Activated CD4-positive, alpha-beta T cell treated with anti-CD3 and anti-CD28 coated beads for 36 hours (primary cell): ENCODE measurements around the gene KLHL34. TPM values are rescaled to one million over a fixed set of nuclear protein-coding genes. Genes with fewer than 3 reads are reported as not detected.

Experiments used
- ATAC-seq: fragments of 200-7000 bp; cut with Tn5 transposase; one replicate; pipeline ENCODE4 v1.10.0; 2021; ENCODE audit warnings: mild to moderate bottlenecking, moderate library complexity
- CTCF ChIA-PET: fragments of 350-600 bp; sonication (Branson Sonifier 250); formaldehyde crosslinking; loops from one replicate; lab custom pipeline; 2021; ENCODE audit warnings: antibody characterized with exemption; lab: Charles Lee
- POLR2A ChIA-PET: fragments of 350-600 bp; sonication (Branson Sonifier 250); formaldehyde crosslinking; loops from one replicate; lab custom pipeline; 2021; ENCODE audit warnings: antibody characterized with exemption, inconsistent platforms; lab: Charles Lee
- DNase-seq: peaks from one replicate; pipeline ENCODE4 v3.0.0-alpha.2; 2020
- H3K27ac Mint-ChIP-seq: one replicate; pipeline ENCODE4 v1.8.0; 2021; ENCODE audit warnings: mixed read lengths
- H3K27me3 Mint-ChIP-seq: one replicate; pipeline ENCODE4 v1.8.0; 2021; ENCODE audit warnings: mixed read lengths
- H3K36me3 Mint-ChIP-seq: one replicate; pipeline ENCODE4 v1.8.0; 2021; ENCODE audit warnings: low read depth, mixed read lengths
- H3K4me1 Mint-ChIP-seq: one replicate; pipeline ENCODE4 v1.8.0; 2021; ENCODE audit warnings: mixed read lengths
- H3K4me3 Mint-ChIP-seq: one replicate; pipeline ENCODE4 v1.8.0; 2021; ENCODE audit warnings: mild to moderate bottlenecking, moderate library complexity, mixed read lengths
- H3K9me3 Mint-ChIP-seq: one replicate; pipeline ENCODE4 v1.8.0; 2021; ENCODE audit warnings: low read depth, mixed read lengths
- intact Hi-C, 2 experiments: fragments of 100-400 bp; cut with DNase I in 1 of 2; cut with micrococcal nuclease in 1 of 2; formaldehyde crosslinking; loops; one replicate each; pipeline versions ENCODE4 v1.14.2 to v1.15.1; 2022 to 2024; cut with DNase I, micrococcal nuclease
- total RNA-seq, 2 experiments: library from RNA; stranded (reverse); gene quantifications; one replicate each; pipeline ENCODE4 v1.2.3, GENCODE V29; 2021

Gene KLHL34, protein sequence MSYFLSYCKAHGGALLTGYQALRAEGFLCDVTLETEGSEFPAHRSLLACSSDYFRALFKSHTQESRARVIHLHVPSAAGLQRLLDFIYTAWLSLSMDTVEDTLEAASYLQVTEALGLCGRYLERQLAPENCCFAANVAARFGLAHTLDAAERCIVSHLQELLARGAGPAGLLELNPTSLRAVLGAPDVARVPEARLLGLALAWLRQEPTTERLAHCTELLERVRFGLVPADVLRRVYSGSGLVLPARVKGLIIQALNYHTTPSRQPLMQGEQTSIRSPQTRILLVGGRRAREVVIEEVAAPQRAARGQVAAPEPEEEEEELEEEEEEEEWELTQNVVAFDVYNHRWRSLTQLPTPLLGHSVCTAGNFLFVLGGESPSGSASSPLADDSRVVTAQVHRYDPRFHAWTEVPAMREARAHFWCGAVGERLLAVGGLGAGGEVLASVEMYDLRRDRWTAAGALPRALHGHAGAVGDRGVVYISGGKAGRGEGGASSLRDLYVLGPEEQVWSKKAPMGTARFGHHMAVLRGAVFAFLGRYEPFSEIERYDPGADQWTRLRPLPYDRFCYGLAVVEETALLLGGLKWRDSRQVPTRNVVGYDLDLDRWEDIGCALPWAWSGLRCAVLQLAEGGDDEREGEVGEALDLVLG
- total RNA-seq, result under 1 TPM; 0.60 to 0.94 TPM

DNA sequence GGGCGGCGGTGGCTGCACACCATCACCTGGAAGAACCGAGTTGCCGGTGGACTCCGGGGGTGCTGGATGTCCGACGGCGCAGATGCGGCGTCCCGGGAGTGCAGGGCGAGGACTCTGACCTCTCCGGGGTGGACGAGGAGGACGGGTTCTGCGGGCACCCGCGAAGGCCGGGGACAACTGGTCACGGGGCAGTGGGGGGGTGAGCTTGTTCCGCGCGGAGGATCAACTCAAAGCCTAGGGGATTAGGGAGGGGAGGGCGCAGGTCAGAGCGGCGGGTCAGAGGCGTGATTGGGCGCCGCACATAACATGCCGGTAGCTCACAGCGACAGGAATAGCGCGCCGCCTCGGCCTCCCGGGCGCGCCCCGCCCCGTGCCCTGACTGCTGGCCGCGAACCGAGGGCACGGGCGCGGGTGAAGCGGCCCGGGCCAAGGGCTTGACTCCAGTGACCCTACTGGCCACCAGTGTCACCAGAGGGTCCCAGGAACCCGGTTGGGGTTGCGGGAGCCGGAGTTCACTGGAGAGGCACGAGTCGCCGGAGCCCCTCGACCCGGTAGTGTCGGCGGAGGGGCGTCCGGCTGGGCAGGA, at the start of gene KLHL34:
Gene KLHL34, minus strand, starts transcription at position 179 of the 586 bp plus-strand sequence. CDS start 542 bp downstream, outside the sequence.
- DNase-seq, result peak; percentile 29
- CTCF ChIA-PET, result no interaction called here

DNA sequence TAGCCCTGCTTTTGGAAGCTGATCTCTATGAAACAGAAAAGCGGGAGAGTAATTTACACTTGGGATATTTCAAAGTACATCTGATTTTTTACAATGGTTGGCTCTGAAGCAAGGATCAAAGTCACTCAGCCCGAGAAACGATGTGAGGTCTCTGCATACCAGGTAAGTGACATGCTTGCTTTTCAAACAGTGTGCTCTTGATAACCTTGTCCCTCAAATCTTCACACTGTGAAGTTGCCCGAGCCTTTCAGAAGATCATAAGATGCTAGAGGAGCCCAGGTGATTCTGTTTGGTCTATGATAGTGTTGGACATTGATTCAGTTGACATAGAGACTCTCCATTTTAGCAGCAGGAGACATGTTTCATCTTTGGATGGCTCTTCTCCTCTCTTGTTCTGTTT, 47.1 kb upstream of the KLHL34 start:
- ChIA-PET CTCF (no interaction called here), POLR2A (no interaction called here)
- ATAC-seq (no peak), DNase-seq (no peak)
- no peaks in the 10 kb centered on the region for H3K27me3 Mint-ChIP-seq
- intact Hi-C loops, result no loop called here
- no peaks in the 10 kb centered on the region for H3K4me1 Mint-ChIP-seq
- no peaks in the 10 kb centered on the region for H3K9me3 Mint-ChIP-seq
- no peaks in the 10 kb centered on the region for H3K36me3 Mint-ChIP-seq
- no peak overlapping the region for H3K27ac Mint-ChIP-seq
- no peak overlapping the region for H3K4me3 Mint-ChIP-seq

More for the DNA sequence above, at the start of gene KLHL34:
- H3K27ac Mint-ChIP-seq, result peak within 1 kb of the TSS; percentile 51
- peaks cover 1% of the 10 kb centered on the region for H3K9me3 Mint-ChIP-seq
- peak within 1 kb of the TSS; percentile 66 for H3K4me3 Mint-ChIP-seq
- H3K36me3 Mint-ChIP-seq, result peaks cover 4% of the 10 kb centered on the region
- H3K4me1 Mint-ChIP-seq, result peaks cover 5% of the 10 kb centered on the region
- ATAC-seq, result peak; percentile 61
- intact Hi-C loops, result loop anchor here in 1 of 2 experiments (10.0 kb wide), 1 partner anchor 283 kb away; the partner anchor contains the start of gene CNKSR2
- H3K27me3 Mint-ChIP-seq, result peaks cover 4% of the 10 kb centered on the region
- POLR2A ChIA-PET, result no interaction called here

DNA sequence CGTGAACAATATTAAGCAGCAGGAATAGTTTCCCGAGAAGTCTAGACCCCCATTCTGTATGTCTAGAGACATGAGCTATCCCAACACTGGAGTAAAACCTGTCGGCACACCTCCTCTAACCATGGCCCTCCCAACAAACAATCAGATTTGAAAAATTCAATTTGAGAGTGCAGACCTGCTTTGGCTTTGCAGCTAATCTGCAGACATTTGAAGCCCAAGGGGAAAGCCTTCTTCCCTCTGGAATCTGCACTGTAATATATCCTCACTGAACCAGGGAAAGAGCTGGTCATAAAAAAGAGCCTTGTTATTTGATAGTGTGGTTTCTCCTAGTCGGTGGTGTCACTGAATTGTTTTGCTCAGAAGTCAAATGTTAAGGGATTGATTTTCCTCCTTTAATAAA, 44.6 kb upstream of the KLHL34 start:
- H3K36me3 Mint-ChIP-seq, result no peaks in the 10 kb centered on the region
- intact Hi-C loops, result no loop called here

DNA sequence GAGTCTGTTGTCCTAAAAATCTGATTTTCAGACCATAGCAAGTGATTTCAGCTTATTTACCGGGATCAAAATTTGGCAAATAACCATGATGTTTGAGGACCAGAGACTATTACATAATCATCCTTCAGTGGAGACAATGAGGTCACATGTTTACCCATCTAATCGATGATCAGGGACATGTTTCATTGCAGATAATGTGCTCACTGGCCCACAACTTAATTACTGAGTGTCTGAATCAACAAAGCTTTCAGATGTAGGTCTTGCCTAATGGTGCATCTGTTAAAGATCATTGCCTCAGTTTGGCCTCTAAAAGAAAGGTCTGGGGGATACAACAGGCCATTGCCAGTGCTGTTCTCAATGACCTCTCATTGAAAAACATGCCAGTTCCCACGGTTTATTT, 42.8 kb upstream of the KLHL34 start:
- POLR2A ChIA-PET, result no interaction called here
- no peaks in the 10 kb centered on the region for H3K9me3 Mint-ChIP-seq
- intact Hi-C loops, result no loop called here
- no peaks in the 10 kb centered on the region for H3K27me3 Mint-ChIP-seq
- CTCF ChIA-PET, result no interaction called here
- H3K27ac Mint-ChIP-seq, result no peak overlapping the region
- DNase-seq (no peak), ATAC-seq (no peak)
- no peak overlapping the region for H3K4me3 Mint-ChIP-seq
- no peaks in the 10 kb centered on the region for H3K36me3 Mint-ChIP-seq
- H3K4me1 Mint-ChIP-seq, result no peaks in the 10 kb centered on the region

More for the DNA sequence above, 44.6 kb upstream of the KLHL34 start:
- H3K27ac Mint-ChIP-seq, result no peak overlapping the region
- no peaks in the 10 kb centered on the region for H3K27me3 Mint-ChIP-seq
- no peaks in the 10 kb centered on the region for H3K4me1 Mint-ChIP-seq
- H3K9me3 Mint-ChIP-seq, result no peaks in the 10 kb centered on the region
- ATAC-seq (no peak), DNase-seq (no peak)
- ChIA-PET POLR2A (no interaction called here), CTCF (no interaction called here)
- no peak overlapping the region for H3K4me3 Mint-ChIP-seq

DNA sequence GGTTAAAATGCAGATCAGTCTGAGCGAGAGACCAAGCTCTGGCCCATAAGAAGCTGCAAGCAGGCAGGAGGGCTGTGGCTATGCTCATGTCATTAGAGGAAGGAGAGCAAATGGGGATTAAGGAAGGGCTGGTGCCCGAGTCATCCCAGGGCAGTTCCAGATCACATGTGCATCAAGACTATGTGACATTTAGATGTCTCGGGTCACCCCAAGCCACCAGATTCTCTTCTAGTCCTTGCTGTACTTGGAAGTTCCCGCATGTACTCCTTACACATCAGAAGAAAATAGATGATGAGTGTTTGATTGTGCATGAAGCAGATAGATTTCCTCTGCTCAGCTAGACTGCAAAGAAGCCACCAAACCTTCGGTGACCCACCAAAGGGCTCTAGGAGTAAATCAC, 42.1 kb upstream of the KLHL34 start:
- intact Hi-C loops, result no loop called here
- no peaks in the 10 kb centered on the region for H3K27me3 Mint-ChIP-seq
- no peak overlapping the region for H3K4me3 Mint-ChIP-seq
- no peaks in the 10 kb centered on the region for H3K4me1 Mint-ChIP-seq
- ChIA-PET CTCF (no interaction called here), POLR2A (interaction anchor here (0.5 kb wide), 1 partner anchor 129 kb away, joined by 3 read pairs; no protein-coding TSS in a partner anchor)
- no peaks in the 10 kb centered on the region for H3K36me3 Mint-ChIP-seq
- ATAC-seq (no peak), DNase-seq (no peak)
- no peaks in the 10 kb centered on the region for H3K9me3 Mint-ChIP-seq
- H3K27ac Mint-ChIP-seq, result no peak overlapping the region

DNA sequence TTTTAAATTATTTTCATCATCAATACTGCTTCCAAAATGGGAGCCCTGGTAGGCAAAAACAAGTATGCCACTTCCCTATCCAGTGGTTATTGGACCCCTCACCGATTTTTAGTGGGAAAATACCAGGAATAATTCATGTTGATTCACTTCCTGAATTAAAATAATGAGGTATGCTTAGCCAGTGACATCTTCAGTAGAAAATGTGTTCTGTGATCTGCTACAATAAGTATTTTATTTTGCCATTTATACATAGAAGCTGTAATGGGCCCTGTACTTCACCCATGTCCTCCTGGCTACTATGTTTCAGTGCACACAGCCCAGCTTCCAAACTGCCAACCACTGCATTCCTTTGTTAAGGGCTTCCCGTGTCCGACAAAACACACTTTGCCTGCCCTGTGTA, 41.0 kb upstream of the KLHL34 start:
- Mint-ChIP-seq H3K27ac (no peak overlapping the region), H3K4me1 (no peaks in the 10 kb centered on the region), H3K9me3 (no peaks in the 10 kb centered on the region), H3K4me3 (no peak overlapping the region), H3K36me3 (no peaks in the 10 kb centered on the region), H3K27me3 (no peaks in the 10 kb centered on the region)
- ATAC-seq (no peak), DNase-seq (no peak)
- intact Hi-C loops, result no loop called here
- POLR2A ChIA-PET, result no interaction called here
- CTCF ChIA-PET, result no interaction called here

DNA sequence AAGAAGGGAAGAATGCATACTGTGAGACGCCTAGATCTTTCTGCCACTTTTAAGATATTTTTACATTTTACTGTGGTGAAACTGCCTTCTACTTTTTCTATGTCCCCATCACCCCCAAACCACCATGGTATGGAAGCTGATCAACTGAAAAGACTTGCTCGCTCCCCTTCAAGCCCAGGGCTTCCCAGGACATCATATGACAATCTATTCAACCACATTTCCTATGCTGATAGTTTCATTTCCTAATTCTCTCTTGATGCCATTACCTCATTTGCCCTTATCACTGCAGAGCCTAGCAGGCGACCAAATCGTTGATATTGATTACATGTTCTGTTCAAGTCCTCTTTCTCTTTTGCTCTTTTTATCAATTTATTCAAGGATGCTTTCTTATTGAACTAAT, 40.1 kb upstream of the KLHL34 start:
- CTCF ChIA-PET, result no interaction called here
- no peak for ATAC-seq
- Mint-ChIP-seq H3K36me3 (no peaks in the 10 kb centered on the region), H3K9me3 (no peaks in the 10 kb centered on the region), H3K4me3 (no peak overlapping the region), H3K27ac (no peak overlapping the region), H3K4me1 (no peaks in the 10 kb centered on the region), H3K27me3 (no peaks in the 10 kb centered on the region)
- POLR2A ChIA-PET, result no interaction called here
- intact Hi-C loops, result no loop called here
- no peak for DNase-seq

DNA sequence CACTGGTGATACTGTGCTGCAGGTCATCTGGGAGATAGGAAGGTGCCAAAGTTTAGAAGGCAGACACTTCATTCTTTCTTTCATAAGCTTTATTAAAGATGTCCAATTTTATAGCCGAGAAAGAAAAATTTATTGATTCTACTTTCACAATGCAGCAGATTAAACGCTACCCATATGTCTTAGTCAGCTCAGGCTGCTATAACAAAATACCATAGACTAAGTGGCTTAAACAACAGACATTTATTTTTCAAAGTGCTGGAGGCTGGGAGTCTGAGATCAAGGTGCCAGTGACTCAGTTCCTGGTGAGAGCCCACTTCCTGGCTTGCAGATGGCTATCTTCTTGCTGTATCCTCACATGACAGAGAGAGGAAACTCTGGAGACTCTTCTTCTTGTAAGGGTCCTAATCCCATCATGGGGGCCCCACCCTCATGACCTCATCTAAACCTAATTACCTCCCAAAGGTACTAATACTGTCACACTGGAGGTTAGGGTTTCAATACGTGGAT, 33.4 kb upstream of the KLHL34 start:
- ATAC-seq, result no peak
- Mint-ChIP-seq H3K36me3 (no peaks in the 10 kb centered on the region), H3K27me3 (no peaks in the 10 kb centered on the region), H3K9me3 (no peaks in the 10 kb centered on the region), H3K27ac (no peak overlapping the region), H3K4me1 (no peaks in the 10 kb centered on the region), H3K4me3 (no peak overlapping the region)
- intact Hi-C loops, result no loop called here
- DNase-seq, result peak; percentile 6
- ChIA-PET POLR2A (no interaction called here), CTCF (no interaction called here)

DNA sequence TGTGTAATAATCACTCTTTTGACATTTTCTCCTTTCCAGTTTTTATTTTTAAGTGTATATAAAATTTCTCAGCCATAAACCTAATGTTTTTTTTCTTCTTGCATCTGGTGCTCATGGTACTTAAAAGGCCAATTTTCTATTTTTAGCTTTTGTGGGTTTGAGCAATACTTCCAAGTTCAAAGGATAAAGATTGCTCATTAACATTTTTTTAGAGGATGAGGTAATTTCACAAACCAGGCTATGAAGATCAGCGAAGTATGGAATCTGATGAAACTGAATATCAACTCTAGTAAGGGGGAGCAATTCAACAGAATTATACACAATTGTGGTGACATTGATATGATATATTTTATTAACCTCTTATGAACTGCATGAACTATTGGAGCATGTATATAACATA, 25.8 kb upstream of the KLHL34 start:
- Mint-ChIP-seq H3K4me3 (no peak overlapping the region), H3K27ac (no peak overlapping the region), H3K36me3 (no peaks in the 10 kb centered on the region), H3K27me3 (no peaks in the 10 kb centered on the region), H3K9me3 (no peaks in the 10 kb centered on the region), H3K4me1 (peaks cover 2% of the 10 kb centered on the region)
- ChIA-PET POLR2A (no interaction called here), CTCF (no interaction called here)
- ATAC-seq, result no peak
- DNase-seq, result no peak
- intact Hi-C loops, result no loop called here

DNA sequence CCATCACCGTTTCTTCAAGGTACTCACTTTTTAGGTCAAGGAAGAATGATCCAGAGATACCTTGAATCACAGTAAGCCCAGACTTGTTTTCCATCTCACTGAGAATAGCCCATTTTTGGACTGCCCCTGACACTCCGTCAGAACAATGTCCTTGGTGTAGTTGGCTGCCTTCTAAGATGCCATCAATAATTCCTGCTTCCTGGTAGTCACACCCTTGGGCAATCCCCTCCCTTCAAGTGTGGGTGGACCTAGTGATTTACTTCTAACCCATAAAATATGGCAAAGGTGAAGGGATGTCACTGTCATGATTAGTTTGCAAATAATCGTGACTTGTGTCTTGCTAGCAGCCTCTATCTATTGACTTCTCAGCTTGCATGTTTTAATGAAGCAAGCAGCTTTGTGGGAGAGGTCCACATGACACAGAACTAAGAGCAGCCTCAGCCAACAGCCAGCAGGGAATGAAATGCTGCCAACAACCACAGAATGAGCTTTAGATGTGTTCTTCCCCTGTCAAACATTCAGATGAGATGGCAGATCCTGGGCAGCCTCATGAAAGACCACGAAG, 20.0 kb upstream of the KLHL34 start:
- Mint-ChIP-seq H3K4me3 (no peak overlapping the region), H3K9me3 (no peaks in the 10 kb centered on the region), H3K27me3 (peaks cover 2% of the 10 kb centered on the region), H3K4me1 (no peaks in the 10 kb centered on the region), H3K36me3 (no peaks in the 10 kb centered on the region), H3K27ac (no peak overlapping the region)
- ChIA-PET POLR2A (no interaction called here), CTCF (no interaction called here)
- no peak for ATAC-seq
- intact Hi-C loops, result no loop called here
- DNase-seq, result no peak

DNA sequence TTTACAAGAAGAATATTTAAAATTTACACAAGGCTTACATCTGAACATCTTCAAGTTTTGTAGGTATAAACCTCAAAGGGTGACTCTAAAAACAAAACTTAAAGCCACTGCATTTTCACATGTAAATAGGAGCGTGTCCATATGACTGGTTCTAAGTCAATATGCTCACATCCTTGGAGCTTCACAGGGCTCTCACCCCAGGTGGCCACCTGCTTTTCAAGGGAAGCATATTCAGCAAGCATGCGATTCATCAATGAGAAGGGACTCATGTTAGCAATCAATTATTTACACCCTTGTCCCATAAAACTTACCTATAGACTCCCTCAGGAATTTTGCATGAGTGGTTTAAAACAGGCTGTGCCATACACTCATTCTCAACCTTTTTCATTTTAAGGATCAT, 17.8 kb upstream of the KLHL34 start:
- CTCF ChIA-PET, result no interaction called here
- intact Hi-C loops, result no loop called here
- peaks cover 2% of the 10 kb centered on the region for H3K27me3 Mint-ChIP-seq
- no peaks in the 10 kb centered on the region for H3K4me1 Mint-ChIP-seq
- H3K27ac Mint-ChIP-seq, result no peak overlapping the region
- no peaks in the 10 kb centered on the region for H3K9me3 Mint-ChIP-seq
- no peak for ATAC-seq
- no peak for DNase-seq
- POLR2A ChIA-PET, result no interaction called here
- no peaks in the 10 kb centered on the region for H3K36me3 Mint-ChIP-seq
- H3K4me3 Mint-ChIP-seq, result no peak overlapping the region
